Measurements from ENCODE around the gene NCKAP5L. TPM values are rescaled to one million over a fixed set of nuclear protein-coding genes. Genes with fewer than 3 reads are reported as not detected.

NCKAP5L gene
- total RNA-seq, 1 experiment from 2014 or later, result 29.6 TPM

DNA sequence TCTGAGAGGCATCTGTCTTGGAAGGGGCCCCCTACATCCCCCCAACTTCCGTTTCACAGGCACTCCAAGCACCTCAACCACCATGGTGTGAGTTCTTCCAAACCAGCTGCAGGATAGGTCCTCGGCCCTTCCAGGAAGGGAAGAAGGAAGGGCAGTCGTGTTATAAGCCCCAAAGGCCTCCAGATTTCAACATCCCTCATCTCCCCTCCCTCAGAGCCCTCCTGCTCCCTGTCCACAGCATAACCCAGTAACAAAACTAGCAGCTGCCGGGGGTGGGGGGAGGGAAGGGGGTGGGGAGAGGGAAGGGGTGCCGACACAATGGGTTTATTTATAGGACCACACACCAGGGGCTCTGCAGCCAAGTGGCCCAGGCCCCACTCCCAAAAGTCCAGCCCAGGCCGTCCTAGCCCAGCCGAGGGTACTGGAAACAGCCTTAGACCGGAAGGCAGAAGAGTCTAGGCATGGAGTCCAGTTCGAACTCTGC lies 18.3 kb downstream of the NCKAP5L start:
- DNase-seq (ENCODE audit: low read depth, low spot score), result no peak
- in situ Hi-C loops (cut with HindIII; ENCODE audit: low pct_unique_long_range_greater_than_20kb, low sequenced_read_pairs), result no loop called here

GRCh38 chr12:49809381-49809905 lies 18.8 kb downstream of the NCKAP5L start:
- no peak for DNase-seq (ENCODE audit: low read depth, low spot score)
- in situ Hi-C loops (cut with HindIII; ENCODE audit: low pct_unique_long_range_greater_than_20kb, low sequenced_read_pairs), result no loop called here

DNA sequence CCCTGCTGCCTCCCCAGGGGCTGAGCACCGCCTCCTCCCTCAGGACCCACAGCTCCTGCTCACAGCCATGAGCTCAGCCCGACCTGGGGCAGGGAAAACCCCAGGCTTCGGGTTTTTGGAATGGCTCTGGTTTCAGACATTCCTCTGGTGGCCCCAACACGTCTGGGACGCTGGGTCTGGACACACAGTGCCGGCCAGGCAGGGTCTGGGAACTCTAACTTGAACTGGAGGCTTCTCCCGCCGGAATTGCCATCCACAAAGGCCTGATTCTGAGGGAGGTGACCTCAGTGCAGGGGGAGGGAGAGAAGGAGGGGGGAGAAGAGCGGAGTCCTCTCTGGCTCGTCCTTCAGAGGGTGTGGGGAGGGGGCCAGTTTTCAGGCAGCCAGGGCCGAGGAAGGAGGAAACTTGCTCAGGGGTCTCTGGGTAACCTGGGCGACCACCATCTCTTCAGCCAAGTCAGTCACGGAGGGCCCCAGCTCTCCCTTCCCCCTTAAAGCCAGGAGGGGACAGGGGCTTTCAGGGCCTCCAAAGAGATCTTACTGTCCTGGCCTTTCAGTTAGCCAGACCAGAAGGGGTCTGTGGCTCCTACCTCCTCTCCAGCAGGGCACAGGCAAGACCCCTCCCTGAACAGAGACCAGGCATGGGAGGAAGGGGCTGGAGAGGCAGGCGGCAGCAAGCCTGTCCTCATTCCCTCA lies 19.4 kb downstream of the NCKAP5L start:
- in situ Hi-C loops (cut with HindIII; ENCODE audit: low pct_unique_long_range_greater_than_20kb, low sequenced_read_pairs), result no loop called here
- DNase-seq (ENCODE audit: low read depth, low spot score), result no peak

- in situ Hi-C loops (cut with HindIII; ENCODE audit: low pct_unique_long_range_greater_than_20kb, low sequenced_read_pairs), result no loop called here
- DNase-seq (ENCODE audit: low read depth, low spot score), result no peak
These were observed 20.1 kb downstream of the NCKAP5L start for GRCh38 chr12:49807991-49808580.

DNA sequence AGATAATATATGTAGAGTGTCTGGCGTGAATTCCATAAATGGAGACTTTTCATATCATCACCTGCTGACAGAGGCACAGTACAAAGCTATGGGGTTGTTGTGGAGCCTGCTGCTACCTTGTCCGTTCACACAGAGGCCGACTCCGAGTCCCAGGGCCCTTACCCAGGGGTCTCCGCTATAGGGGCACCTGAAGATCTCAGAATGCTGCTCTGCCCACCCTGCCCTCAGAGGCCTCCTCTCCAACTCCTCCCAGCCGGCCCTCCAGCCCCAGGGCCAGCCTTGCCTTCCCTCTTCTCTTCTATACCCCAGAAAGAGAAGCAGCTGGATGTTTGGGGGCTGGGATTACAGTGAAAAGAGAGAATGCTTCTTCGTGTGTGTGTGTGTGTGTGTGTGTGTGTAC lies 21.3 kb downstream of the NCKAP5L start:
- in situ Hi-C loops (cut with HindIII; ENCODE audit: low pct_unique_long_range_greater_than_20kb, low sequenced_read_pairs), result no loop called here

GRCh38 chr12:49806321-49806813 lies 21.8 kb downstream of the NCKAP5L start:
- in situ Hi-C loops (cut with HindIII; ENCODE audit: low pct_unique_long_range_greater_than_20kb, low sequenced_read_pairs), result no loop called here
- DNase-seq (ENCODE audit: low read depth, low spot score), result no peak

More for the DNA sequence above, 21.3 kb downstream of the NCKAP5L start:
- no peak for DNase-seq (ENCODE audit: low read depth, low spot score)

GRCh38 chr12:49805409-49805808 lies 22.8 kb downstream of the NCKAP5L start:
- DNase-seq (ENCODE audit: low read depth, low spot score), result no peak
- in situ Hi-C loops (cut with HindIII; ENCODE audit: low pct_unique_long_range_greater_than_20kb, low sequenced_read_pairs), result no loop called here

DNA sequence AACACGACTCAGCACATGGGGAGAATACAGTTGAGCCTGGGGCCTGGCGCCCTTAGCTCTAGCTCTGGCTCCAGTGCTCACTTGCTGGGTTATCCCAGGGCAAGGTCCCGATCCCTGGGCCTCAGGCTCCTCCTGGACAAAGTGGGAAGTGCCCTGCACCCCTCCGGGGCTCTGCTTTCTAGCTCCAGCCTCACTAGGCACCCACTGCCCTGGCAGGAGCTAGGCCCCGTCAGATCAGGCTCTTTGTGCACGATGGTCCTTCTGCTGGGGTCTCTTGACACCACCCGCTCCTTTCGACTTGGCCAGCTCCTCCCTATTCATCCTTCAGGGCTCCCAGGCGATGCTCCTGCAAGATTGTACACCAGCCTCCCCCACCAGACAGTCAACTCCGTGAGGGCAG lies 23.4 kb downstream of the NCKAP5L start:
- in situ Hi-C loops (cut with HindIII; ENCODE audit: low pct_unique_long_range_greater_than_20kb, low sequenced_read_pairs), result no loop called here
- DNase-seq (ENCODE audit: low read depth, low spot score), result no peak

- DNase-seq (ENCODE audit: low read depth, low spot score), result peak; percentile 97
- in situ Hi-C loops (cut with HindIII; ENCODE audit: low pct_unique_long_range_greater_than_20kb, low sequenced_read_pairs), result no loop called here
These were observed 24.3 kb downstream of the NCKAP5L start for GRCh38 chr12:49803693-49804450.

- DNase-seq (ENCODE audit: low read depth, low spot score), result no peak
- in situ Hi-C loops (cut with HindIII; ENCODE audit: low pct_unique_long_range_greater_than_20kb, low sequenced_read_pairs), result no loop called here
These were observed 26.8 kb downstream of the NCKAP5L start for GRCh38 chr12:49801141-49802063.

GRCh38 chr12:49800421-49801140 lies 27.6 kb downstream of the NCKAP5L start:
- no peak for DNase-seq (ENCODE audit: low read depth, low spot score)
- in situ Hi-C loops (cut with HindIII; ENCODE audit: low pct_unique_long_range_greater_than_20kb, low sequenced_read_pairs), result no loop called here

GRCh38 chr12:49798934-49799333 lies 29.3 kb downstream of the NCKAP5L start:
- in situ Hi-C loops (cut with HindIII; ENCODE audit: low pct_unique_long_range_greater_than_20kb, low sequenced_read_pairs), result no loop called here
- no peak for DNase-seq (ENCODE audit: low read depth, low spot score)

DNA sequence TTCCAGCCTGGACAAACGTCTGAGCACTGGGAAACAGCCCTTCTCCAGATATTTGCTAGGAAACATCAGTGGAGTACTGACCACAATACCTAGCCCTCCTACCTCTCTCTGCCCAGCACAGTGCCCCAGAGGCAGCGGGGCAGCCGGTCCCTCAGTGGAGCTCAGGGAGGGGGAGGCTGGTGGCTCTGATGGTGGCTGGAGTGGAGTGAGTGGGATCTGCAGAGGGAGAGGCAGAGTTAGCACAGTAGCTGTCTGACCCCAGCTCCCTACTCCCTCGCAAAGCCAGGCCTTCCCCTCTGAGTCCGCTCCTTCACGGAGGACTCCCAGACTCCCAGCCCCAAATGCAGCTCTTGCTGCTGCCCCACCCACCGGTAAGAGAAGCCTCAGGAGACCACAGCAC lies 30.0 kb downstream of the NCKAP5L start:
- in situ Hi-C loops (cut with HindIII; ENCODE audit: low pct_unique_long_range_greater_than_20kb, low sequenced_read_pairs), result no loop called here
- no peak for DNase-seq (ENCODE audit: low read depth, low spot score)

DNA sequence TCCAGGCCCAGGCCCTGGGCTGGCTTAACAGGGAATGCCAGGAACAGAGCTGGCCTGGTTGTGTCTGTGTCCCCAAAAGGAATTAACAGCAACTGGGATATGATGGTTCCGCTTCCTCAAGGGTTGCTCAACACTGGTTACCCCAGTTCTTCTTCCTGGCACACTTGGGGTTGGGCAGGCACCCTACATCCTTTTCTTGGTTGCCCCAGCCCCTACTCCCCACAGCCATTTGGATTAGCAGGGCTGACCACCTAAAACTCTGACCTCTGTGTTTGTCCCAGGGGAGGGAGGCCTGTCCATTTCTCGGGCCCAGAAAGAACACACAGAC lies 30.8 kb downstream of the NCKAP5L start:
- no peak for DNase-seq (ENCODE audit: low read depth, low spot score)
- in situ Hi-C loops (cut with HindIII; ENCODE audit: low pct_unique_long_range_greater_than_20kb, low sequenced_read_pairs), result no loop called here

DNA sequence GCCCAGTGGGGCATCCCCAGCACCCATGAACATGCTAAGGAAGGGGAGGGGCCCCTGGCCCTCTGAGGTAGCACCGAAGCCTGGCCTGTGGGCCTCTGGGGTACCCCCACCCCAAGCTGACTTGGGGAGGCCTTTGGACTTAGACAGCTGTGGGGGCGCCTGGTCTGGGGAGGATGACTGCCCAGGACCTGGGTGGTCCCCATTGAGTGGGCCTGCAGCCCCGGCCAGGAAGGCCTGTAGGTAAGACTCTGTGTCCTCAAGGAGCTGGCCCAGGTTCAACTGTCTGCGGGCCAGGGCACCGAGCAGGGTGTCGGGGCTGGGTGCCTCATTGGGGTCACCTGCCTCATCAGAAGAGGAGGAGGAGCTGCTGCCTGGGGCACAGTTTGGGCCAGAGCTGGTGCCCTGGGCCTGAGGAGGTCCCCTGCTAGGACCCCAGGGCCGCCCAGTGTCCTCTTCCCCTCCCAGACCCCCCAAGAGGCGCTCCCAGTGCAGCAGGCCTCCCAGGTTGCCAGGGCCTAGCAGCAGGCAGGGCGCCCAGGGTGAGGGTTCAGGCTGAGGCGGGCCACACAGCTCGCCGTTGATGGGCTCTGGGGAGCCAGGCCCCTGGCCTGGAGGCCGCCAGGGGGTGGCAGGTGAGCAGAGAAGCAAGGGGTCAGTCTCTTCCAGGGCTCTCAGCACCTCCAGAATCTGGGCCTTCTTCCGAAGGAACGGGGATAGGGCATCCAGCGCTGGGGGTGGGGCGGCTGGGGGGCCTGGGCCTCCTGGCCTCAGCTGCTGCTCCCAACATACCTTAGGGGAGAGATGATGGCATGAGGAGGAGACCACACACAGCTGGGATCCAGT lies 31.4 kb downstream of the NCKAP5L start:
- in situ Hi-C loops (cut with HindIII; ENCODE audit: low pct_unique_long_range_greater_than_20kb, low sequenced_read_pairs), result no loop called here
- DNase-seq (ENCODE audit: low read depth, low spot score), result no peak

DNA sequence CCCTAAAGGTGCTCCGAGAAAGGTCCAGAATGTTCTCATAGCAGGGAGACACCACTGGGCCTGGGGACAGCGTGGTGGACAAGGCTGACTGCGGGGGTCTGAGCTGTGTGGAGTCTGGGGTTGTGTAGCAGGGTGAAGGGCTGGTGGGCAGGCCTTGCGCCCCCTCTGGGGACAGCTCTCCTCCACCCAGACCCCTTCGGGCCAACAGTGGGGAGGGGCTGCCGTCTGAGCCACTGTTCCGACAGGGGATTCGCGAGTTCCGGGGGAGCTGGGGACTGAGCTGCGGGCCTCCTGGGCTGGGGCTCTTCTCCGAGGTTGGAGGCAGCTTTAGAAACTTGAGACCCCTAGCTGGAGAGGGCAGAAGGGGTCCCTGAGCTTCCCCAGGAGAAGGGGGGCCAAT lies 32.1 kb downstream of the NCKAP5L start:
- no peak for DNase-seq (ENCODE audit: low read depth, low spot score)
- in situ Hi-C loops (cut with HindIII; ENCODE audit: low pct_unique_long_range_greater_than_20kb, low sequenced_read_pairs), result no loop called here

All from SK-MEL-5 (cell line).